Epithelial cell of esophagus (primary cell): ENCODE results near the gene RACGAP1.

Source experiments
- DNase-seq: peaks from one replicate; pipeline ENCODE4 v3.0.0; 2010; ENCODE audit warnings: low read depth
- H3K4me3 ChIP-seq: 2 replicates; pipeline ENCODE4 v1.5.1; 2011; ENCODE audit warnings: mild to moderate bottlenecking, low read length, control low read depth
- TF ChIP-seq, protein P1 (sequence below): IDR thresholded peaks from 2 replicates; pipeline ENCODE4 v1.5.1; 2011; ENCODE audit warnings: low read depth, mild to moderate bottlenecking, low read length, control low read depth, inconsistent platforms; ENCODE audit not compliant: insufficient read depth; ENCODE audit errors: missing control alignments

RACGAP1 gene

DNA sequence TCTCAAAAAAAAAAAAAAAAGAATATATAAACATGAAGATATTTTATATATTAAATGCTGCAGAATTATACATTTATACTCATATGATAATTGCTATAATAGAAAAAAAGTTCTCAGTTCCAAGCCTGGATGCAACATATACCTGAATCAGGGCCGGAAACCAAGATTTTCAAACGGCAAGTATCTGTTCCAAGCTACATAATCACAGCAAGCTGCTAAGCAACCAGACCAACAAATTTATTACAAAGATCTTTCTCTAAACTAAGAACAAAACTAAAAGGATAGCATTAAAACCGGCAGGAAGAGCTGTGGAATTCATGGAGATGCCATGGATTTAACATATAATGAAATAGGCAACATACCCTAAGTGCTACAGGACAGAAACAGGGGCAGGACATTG is 7.1 kb downstream of the RACGAP1 start:
- DNase-seq: no peak

DNA sequence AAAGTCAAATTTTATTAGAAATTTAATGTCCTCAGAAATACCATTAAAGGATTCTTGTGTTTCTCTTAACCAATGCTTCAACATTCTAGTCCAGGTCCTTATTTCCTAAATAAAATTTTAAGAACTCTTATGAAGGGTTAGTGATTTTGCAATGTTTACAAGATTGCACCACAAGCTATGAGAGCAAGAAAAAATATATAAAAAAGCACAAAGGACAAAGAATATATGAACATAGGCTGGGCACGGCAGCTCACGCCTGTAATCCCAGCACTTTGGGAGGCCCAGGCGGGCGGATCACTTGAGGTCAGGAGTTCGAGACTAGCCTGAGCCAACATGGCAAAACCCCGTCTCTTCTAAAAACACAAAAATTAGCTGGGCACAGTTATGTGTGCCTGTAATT is 7.7 kb downstream of the RACGAP1 start:
- DNase-seq: no peak
- TF ChIP-seq, protein P1, sequence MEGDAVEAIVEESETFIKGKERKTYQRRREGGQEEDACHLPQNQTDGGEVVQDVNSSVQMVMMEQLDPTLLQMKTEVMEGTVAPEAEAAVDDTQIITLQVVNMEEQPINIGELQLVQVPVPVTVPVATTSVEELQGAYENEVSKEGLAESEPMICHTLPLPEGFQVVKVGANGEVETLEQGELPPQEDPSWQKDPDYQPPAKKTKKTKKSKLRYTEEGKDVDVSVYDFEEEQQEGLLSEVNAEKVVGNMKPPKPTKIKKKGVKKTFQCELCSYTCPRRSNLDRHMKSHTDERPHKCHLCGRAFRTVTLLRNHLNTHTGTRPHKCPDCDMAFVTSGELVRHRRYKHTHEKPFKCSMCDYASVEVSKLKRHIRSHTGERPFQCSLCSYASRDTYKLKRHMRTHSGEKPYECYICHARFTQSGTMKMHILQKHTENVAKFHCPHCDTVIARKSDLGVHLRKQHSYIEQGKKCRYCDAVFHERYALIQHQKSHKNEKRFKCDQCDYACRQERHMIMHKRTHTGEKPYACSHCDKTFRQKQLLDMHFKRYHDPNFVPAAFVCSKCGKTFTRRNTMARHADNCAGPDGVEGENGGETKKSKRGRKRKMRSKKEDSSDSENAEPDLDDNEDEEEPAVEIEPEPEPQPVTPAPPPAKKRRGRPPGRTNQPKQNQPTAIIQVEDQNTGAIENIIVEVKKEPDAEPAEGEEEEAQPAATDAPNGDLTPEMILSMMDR: no peak
- no peak overlapping the region for H3K4me3 ChIP-seq

More for the DNA sequence above, 7.1 kb downstream of the RACGAP1 start:
- no peak overlapping the region for H3K4me3 ChIP-seq
- TF ChIP-seq, protein P1: no peak

DNA sequence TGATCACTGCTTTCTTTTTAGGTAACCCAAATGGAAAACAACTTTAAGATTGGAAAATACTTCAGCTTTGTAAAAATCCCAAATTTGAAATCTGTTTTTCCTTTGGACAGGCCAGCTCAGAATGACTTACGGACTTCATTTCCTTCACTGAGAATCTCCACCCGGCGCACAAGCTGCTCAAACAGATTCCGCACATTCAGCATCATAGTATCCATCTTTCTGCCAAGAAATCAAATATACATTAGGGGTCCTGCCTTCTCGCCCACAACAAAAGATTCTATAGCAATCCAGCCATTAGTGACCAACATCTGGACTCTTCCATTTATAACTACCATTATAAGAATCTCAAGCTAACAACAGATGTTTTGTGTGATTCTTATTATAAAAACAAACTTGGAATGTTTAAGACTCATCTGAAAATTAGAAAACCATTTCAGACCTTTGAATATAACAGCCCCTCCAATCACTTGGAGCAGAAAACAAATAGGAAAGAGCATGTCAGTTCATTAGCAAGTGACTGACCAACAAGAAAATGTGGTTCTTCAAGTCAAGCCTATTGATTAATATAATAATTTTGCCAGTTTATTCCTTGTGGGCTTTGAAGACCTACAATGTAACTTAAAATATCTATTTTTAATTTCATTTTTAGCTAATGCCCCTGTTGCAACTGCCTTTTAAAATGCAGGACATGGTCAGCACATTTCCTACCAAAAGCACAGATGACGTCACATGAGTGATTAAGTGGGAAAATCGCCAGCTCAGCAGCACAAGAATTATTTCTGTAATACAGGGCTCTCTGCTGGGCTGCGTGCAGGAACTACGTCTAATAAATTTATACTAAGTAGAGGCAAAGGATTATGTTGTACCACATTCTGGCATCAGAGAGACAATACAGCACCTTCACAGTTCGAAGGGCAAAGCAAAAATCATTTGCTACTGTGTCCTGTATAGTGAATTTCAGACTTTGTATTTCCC is 8.5 kb downstream of the RACGAP1 start:
- no peak overlapping the region for H3K4me3 ChIP-seq
- TF ChIP-seq, protein P1: no peak

DNA sequence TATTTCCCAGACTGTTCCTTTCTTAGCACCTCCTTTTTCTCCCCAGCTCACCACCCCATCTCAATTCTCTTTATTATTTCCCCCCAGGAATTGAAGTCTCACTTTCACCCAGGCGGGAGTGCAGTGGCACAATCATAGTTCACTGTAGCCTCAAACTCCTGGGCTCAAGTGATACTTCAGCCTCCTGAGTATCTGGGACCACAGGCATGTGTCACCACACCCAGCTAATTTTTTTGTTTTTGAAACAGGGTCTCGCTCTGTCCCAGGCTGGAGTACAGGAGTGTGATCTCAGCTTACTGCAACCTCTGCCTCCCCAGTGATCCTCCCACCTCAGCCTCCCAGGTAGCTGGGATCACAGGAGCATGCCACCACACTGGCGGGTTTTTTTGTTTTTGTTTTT is 11.0 kb downstream of the RACGAP1 start:
- TF ChIP-seq, protein P1: no peak
- H3K4me3 ChIP-seq: no peak overlapping the region
- no peak for DNase-seq

More for the DNA sequence above, 8.5 kb downstream of the RACGAP1 start:
- DNase-seq: peak; percentile 60

DNA sequence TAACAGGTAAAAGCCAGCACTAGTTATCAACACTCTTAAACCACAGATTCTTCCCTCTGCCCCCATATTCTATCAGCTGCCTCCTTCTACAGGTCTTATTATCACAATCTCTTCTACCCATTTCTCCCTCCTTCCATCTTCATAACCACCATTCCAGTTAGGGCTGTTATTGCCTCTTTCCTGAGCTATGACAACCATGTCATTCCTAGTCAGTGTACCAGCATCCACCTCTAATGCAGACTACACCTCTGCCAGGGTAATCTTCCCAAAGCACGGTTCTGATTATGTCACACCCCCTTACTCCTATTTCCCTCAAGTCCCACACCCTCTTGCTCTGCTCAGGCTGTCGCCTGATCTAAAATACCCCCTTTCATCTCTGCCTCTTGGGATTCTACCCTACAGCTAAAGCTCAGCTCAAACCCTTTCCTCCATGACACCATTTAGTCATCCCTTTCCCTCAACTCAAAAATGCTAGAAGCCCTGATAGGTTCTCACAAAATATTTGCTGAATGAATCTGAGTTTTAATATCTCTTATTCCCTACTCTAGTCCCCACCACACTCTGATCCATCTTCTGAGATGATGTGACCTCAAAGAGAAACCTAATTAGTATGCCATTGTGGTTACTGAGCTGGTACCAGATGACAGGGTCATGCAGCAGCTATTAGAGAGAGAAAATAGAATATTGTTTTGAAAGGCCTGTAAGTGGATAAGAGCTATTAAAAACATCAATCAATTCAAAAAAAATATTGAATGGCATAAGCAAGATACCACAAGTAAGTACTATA is 11.7 kb downstream of the RACGAP1 start:
- TF ChIP-seq, protein P1: no peak
- DNase-seq: no peak
- H3K4me3 ChIP-seq: no peak overlapping the region

DNA sequence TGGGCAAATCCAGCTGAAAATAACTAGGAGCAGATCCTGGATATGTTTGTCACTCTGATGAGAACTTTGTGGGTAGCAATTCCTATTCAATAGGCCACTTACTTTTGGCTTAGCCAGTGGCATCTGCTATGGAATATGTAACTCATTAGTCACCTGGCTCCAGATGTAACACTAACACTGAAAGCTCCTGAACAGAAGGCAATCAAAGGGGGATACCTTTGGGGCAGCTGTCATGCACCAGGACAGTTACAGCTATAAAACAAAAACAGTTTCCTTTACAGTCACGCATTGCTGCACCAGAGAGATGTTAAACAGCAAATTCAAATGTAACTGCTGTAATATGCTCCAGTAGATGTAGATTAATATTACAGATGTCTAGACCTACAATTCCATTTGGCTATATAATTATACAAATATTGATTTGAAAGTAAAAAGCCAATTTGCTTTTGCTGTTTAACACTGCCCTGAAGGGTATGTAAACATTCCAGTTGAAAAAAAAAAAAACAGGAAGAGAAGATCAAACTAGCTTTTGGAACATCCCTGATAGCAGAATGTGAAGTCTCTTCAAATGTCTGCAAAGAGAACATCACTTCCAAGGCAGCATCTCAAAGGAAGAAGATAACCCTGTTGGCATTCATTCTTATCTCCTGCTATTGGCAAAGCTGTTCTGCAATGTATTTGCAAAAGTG is 18.4 kb downstream of the RACGAP1 start:
- DNase-seq: peak; percentile 21
- TF ChIP-seq, protein P1: no peak
- H3K4me3 ChIP-seq: no peak overlapping the region
